Transverse colon (tissue), 3 donors: ENCODE data around the gene RPS6KC1.

Source experiments
- CTCF ChIP-seq, 5 experiments: fragments of 200-600 bp in 3 of 5; fragments of 450-650 bp in 2 of 5; sonication (generic) in 3 of 5; IDR thresholded peaks; 1 replicate in 2 of 5; 2 replicates in 3 of 5; pipeline ENCODE4 v1.5.1; 2016 to 2017; ENCODE audit warnings: antibody characterized with exemption in 5 of 5, inconsistent platforms in 3 of 5, mild to moderate bottlenecking in 2 of 5, moderate library complexity in 1 of 5
- POLR2A ChIP-seq: fragments of 450-650 bp; IDR thresholded peaks from one replicate; pipeline ENCODE4 v1.6.1; 2016; ENCODE audit warnings: antibody characterized with exemption, mild to moderate bottlenecking, moderate library complexity

GRCh38 chr1:213266983-213267772 is 216.1 kb downstream of the RPS6KC1 start:
- no peak for TF ChIP-seq POLR2A
- TF ChIP-seq CTCF (IDR thresholded peaks at IDR 0.05): no peak
